ENCODE results near the gene ACTN3.

Gene ACTN3

DNA sequence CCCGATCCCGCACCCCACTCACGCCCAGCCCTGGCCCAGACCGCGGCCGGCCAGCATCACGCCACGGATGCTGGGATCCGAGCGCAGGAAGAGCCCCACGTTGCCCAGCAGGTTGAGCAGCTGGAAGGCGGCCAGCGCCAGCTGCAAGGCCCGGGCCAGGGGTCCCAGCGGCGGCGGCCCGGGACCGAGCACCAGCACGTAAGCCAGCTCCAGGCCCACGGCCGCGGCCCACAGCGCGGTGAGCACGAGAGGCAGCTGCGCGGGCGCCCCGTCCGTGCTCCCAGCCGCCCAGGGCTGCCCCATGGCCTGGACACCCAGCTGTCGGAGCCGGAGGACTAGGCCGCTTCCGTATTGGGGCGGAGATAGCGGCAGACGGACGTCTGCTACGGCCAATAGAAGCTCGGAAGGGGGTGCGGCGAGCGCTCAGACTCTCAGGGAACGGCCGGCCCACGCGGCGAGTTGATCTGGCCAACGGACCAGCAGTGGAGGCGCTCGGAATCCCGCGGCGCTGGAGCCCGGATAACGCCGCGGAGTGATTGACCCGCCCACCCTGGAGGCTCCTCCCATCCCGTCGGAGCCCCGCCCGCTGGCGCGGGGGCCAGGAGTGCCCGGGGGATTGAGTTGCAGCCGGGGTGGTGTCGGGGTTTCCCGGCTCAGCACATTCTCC, 869 bp upstream of the ACTN3 start, which contains the start of gene ZDHHC24:
TSS of gene ZDHHC24 (minus strand) at position 348 of the 667 bp plus-strand sequence. CDS start at position 303, 45 bp downstream.
- DNase-seq, result peak; percentile 98

DNA sequence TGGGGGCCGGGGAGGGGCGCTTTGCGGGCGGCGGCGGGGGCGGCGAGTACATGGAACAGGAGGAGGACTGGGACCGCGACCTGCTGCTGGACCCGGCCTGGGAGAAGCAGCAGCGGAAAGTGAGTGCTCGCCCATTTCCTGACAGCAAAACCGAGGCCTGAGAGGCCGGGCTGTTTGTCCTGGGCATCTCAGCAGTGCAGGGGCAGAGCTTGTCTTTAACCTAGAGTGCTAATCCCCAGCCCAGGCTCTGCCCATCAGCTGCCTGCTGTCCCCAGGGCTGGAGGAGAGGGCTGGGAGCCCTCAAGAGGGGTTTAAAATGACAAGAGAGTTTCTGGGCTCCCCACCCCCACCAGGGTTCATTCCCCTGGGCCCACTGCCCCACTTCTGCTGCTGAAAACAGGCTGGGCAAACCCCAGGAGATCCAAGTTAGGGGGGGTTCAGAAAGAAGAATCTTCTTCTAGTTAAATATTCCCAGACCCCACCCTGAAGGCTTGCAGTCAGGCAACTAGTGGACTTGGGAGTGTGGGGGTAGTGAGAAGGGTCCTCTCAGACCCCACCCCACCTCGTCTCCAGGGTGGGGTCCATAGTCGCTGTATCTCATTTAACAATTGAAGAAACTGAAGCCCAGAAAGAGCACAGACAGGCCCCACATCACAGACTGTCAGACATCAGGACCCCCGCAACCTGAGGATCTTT, 411 bp downstream of the ACTN3 start:
- no peak for DNase-seq

DNA sequence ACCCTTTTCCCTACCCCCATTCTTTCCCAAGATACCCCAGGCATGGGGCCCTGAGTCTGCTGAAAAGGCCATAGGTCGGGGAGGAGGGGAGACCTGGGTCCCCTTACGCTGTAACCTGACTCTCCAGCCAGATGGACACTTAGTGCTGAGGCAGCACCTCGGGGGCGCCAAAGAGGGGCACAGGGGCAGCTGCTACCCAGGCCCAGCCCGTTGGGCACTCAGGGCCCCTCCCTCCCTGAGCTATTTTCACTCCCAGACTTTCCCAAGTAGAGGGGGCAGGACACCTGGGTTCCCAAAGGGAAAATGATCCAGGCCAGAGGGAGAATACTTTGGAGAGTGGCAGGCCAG, 933 bp downstream of the ACTN3 start:
- DNase-seq, result no peak

DNA sequence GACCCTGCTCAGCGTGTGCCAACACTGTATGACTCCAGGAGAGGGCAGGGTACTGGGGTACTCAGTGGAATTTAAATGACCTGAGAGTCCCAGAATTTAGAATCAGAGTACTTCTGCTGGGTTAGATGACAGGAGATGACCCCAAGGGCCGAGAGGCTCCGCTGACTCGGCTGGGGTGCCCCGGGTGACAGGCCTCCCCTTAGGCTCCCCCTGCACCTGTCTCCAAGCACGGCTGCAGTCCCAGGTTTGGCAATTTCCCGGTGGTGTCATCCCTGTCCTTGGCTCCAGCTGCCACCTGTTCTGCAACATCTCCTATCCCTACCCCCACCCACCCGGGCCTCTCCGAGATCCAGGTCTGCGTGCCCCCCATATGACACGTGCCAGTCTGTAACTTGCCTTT, 1.3 kb downstream of the ACTN3 start:
- no peak for DNase-seq

DNA sequence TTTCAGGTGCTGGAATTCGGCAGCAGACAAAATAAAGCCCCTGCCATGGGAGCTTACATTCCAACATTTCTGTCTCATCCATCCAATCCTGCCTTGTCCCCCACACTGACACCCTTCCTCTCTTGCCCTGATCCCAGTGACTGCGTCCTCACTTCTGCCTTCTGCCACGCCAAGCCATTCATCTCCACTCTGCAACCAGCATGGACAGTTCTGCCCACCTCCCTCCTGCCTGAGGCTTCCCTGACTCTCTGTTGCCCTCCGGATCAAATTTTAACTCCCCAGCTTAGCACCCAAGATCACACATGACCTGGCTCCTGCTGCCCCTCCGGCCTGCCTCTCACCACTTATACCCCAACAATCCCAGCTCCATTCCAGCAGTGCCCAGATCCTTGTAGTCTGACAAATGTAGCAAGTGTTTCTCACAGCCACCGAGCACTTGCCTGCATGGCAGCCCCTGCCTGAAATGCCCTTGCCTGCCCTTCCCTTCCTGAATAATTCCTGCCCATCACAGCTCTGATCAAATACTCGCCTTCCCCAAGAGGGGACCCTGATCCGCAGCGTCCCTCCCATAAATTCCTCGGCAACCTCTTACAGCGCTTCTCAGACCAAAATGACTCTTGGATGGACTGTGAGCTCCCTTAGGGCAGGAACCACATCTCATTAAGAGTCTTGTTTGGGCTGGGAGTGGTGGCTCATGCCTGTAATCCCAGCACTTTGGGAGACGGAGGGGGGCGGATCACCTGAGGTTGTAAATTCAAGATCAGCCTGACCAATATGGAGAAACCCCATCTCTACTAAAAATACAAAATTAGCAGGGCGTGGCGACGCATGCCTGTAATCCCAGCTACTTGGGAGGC, 2.3 kb downstream of the ACTN3 start:
- DNase-seq, result no peak

DNA sequence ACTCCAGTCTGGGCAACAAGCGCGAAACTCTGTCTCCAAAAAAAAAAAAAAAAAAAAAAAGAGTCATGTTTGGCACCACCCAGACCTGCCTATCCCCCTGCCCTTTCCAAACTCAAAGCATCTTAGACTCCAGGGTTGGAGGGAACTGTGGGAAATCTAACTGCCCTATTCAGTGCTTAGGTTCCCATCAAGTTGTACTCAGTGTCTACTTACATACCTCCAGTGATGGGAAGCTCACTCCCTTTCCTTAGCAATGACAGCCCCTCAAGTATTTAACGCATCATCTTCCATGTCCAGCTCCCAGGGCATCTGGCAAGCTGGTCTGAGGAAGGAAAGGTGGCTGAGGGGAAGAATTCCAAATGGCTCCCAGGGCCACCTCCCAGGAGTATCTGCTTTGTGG, 3.0 kb downstream of the ACTN3 start:
- no peak for DNase-seq

DNA sequence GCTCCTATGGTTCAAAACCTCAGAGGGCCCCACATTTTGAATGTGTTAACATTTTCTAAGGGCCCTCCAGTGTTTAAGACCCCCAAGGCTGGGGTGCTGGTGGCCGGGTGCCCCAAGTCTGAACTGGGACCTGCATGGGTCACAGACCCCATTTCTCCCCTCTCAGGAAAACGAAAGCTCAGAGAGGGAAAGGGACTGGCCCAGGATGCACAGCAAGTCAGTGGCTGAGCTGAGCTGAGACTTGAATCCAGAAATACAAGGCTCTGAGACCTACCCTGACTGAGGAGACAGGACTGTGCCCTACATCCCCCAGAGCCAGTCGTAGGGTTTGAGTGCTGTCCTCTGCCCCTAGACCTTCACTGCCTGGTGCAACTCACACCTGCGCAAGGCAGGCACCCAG, 4.2 kb downstream of the ACTN3 start:
- no peak for DNase-seq

DNA sequence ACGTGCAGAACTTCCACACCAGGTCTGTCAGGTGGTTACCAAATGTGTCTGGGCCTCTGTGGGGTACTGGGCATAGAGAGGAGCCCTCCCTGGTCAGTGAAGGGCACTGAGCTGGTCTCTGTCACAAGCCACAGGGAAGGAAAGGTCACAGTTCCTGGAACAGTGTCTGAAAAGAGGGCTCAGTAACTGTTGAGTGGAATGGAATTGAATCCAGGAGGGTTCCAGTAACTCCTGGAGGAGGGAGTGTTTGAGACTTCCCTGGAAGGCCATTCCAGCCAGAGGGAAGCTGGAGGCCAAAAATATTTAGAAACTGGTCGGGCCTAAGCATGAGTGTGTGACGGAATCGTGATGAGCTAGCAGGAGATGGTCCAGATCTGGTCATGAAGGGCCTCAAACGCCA, 7.9 kb downstream of the ACTN3 start:
- DNase-seq, result no peak

DNA sequence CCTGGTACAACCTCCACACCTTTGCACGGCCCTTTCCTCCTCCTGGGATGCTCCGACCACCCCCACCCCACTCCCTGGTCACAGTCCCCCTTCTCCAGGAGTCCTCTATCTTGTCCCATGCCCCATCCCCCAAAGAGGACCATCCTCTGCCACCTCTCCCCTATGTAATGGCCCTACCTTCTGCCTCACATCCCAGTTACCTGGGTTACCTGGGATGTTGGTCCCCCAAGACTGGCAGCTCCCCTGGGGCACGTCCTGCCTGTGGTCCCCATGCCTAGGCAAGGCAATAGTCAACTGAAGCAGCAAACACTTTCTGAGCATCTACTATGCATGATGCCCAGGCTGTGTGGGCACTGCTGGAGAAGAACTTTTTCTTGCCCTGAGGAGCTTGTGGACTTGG, 8.7 kb downstream of the ACTN3 start:
- DNase-seq, result no peak

DNA sequence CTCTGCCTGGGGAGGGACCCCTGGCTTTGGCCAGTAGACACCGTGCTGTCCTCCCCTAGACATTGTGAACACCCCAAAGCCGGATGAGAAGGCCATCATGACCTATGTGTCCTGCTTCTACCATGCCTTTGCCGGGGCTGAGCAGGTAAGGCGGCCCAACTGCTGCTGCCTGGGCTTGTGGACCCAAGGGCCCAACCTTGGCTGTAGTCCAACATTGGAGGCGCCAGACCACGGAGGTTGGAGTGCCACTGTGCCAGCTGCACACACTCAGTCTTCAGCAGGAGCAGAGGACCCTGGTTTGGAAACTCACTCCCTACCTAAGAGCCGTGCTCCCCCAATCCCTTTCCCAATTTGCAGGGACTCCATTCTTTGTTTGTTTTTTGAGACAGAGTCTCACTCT, 9.4 kb downstream of the ACTN3 start:
- DNase-seq, result no peak

DNA sequence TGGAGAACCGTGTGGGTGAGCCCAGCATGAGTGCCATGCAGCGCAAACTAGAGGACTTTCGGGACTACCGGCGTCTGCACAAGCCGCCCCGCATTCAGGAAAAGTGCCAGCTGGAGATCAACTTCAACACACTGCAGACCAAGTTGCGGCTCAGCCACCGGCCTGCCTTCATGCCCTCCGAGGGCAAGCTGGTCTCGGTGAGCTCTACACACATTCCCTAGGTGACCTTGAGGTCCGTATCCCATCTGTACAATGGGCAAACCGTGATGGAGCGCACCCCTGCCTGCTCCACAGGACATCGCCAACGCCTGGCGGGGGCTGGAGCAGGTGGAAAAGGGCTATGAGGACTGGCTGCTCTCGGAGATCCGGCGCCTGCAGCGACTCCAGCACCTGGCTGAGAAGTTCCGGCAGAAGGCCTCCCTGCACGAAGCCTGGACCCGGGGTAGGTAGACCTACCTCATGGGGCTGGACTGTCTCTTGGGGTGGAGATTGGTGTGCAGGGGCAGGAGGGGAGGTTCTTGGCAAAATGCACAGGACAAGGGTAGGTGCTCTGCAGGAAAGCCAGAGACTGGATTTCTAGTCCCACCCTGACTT, 11.1 kb downstream of the ACTN3 start:
- DNase-seq, result no peak

DNA sequence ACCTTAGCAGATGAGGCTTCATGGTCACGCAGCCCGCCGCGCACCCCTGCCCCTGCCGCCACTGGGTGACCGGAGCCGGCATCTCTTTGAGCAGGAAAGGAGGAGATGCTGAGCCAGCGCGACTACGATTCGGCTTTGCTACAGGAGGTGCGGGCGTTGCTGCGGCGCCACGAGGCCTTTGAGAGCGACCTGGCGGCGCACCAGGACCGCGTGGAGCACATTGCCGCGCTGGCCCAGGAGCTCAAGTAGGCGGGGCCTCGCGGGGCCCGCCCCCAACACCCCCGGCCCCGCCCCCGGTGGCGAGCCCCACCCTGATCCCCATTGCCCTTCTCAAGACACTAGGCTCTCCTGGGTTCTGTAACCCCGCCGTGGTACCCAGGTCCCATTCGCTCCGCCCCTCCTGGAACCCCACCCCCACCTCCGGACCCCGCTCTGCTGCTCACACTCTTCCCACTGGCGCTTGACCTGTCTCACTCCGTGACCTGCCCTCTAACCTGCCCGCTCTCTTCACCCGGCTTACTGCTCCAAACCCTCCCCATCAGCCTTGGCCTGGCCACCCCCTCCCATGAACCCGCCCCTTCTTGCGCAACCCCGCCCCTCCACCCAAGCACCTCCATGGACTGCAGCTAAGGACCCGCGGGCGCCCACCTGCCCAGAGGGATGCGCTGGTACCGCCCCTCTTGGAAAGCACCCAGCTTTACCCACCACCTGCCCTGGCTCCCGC, 12.6 kb downstream of the ACTN3 start:
- DNase-seq, result peak; percentile 15

DNA sequence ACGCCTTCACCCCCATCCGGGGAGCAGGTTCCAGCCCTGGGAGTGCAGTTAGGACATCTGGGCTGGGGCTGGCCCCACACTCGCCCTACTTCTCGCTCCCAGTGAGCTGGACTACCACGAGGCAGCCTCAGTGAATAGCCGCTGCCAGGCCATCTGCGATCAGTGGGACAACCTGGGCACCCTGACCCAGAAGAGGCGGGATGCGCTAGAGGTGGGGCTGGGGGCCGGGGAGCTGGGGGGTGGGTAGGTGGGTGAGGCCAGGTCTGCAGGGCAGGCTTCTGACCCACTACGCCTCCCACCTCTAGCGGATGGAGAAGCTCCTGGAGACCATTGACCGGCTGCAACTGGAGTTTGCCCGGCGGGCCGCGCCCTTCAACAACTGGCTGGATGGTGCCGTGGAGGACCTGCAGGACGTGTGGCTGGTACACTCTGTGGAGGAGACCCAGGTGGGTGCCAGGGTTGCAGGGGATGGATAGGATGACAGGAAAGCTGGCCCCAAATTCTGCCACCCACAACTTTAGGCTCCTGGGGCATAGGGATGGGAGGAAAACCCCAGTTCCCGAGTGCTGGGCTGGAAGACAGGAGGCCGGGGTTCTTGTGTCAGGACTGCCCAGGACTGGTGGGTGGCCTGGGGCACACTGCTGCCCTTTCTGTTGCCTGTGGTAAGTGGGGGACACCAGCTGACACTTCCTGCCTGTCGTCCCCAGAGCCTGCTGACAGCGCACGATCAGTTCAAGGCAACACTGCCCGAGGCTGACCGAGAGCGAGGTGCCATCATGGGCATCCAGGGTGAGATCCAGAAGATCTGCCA, 13.4 kb downstream of the ACTN3 start:
- DNase-seq, result no peak

DNA sequence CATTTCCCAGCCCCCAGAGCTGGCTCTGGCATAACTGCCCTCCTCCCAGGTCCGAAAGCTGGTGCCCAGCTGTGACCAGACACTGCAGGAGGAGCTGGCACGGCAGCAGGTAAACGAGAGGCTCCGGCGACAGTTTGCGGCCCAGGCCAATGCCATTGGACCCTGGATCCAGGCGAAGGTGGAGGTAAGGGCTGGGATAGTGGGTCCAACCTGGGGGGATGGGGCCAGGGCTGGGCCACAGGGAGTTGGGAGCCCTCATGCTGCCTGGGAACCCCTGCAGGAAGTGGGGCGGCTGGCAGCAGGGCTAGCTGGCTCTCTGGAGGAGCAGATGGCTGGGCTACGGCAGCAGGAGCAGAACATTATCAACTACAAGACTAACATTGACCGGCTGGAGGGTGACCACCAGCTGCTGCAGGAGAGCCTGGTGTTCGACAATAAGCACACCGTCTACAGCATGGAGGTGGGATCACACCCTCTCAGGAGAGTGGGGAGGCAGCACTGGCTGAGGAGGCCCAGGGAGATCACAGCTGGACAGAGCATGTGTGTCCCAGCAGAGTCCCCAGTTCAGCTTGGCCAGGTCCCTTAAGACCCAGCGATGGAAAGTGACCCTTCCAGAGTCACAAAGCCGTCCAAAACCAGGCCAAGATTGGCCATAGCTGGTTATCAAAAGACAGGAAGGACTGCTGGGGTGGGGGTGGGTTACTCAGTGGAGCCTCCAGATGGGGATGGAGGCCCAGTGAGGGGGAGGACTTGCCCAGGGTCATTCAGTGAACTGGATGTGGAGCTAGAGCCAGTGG, 14.7 kb downstream of the ACTN3 start:
- no peak for DNase-seq

DNA sequence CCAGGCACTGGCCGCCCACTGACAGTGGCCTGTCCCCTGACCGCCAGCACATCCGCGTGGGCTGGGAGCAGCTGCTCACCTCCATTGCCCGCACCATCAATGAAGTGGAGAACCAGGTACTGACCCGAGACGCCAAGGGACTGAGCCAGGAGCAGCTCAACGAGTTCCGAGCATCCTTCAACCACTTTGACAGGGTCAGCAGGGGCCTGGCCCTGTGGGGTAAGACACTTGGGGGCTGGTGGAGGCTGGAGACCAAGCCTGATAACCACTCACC, 15.2 kb downstream of the ACTN3 start:
- no peak for DNase-seq

DNA sequence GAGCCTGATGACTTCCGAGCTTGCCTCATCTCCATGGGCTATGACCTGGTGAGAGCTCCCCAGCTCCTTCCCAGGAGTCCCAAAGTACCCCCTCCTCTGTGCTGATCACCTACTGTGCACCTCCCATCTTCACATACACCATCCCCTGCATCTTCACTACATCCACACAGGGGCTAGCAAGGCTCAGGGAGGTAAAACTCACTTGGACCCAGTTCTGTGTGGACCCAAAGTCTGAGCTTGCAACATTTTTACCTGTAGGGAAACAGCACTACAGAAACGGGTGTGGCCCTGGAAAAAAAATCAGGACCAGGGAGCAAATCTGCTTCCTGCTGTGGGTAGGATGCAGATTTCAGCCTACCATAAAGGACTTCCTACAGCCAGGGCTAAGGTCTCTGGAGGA, 15.6 kb downstream of the ACTN3 start:
- DNase-seq, result no peak

DNA sequence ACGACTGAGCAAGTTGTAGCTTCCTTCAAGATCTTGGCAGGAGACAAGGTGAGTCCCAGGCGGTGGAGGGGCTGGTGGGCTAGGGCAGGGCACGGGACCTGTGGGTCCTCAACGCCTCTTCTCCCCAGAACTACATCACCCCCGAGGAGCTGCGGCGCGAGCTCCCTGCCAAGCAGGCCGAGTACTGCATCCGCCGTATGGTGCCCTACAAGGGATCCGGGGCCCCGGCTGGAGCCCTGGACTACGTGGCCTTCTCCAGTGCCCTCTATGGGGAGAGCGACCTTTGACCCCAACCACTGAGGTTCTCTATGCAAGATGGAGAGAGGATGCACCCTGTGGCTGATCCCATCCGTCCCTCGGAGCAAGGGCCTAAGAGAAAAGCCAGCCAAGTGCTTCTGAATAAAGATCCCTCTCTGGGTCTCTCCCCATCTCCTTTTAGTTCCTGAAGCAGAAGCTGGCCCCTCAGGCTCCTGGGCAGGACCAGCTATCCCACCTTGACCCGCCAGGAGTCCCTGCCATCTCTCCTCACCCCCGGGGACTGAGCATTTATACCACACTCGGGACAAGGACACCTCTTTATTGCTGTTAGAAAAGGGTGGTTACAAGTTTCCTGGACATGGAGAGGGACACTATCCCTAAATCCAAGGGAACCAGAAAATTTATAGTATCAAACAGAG, 16.3 kb downstream of the ACTN3 start:
- no peak for DNase-seq

DNA sequence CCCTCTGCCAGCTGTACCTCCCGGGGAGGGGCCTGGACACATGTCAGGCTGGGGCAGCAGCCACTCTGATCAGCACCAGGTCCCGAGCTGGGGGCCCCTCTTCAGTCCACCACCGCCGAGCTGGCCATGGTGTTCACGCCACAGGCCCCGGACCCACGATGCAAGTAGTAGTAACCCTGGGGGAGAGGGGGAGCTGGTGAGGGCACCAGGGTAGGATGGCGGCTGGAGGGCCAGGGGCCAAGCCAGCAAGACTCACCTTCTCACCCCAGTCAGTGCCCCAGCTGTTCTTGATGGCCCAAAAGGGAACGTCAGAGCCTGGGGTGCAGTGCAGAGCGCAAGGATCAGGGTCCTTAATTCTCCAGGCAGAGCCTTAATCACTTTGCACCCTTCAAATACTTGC, 17.1 kb downstream of the ACTN3 start:
- no peak for DNase-seq

DNA sequence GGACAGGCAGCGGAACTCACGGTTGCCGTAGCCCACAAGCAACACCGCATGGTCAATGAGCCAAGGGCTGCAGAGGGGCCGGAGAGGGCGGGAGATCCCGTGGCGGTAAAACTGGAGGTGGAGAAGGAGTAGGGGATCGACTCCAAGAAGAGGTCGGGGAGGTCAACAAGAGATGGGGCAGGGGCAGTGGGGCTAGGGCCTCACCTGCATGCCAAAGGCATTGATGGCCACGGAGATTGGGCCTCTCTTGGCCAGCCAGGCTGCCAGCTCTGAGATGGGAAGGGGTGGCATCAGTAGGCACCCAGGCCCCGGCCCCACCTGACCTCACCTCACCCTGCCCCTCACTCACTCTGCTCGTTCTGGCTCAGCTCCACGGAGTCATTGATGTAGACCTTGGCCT, 17.8 kb downstream of the ACTN3 start:
- DNase-seq, result no peak

DNA sequence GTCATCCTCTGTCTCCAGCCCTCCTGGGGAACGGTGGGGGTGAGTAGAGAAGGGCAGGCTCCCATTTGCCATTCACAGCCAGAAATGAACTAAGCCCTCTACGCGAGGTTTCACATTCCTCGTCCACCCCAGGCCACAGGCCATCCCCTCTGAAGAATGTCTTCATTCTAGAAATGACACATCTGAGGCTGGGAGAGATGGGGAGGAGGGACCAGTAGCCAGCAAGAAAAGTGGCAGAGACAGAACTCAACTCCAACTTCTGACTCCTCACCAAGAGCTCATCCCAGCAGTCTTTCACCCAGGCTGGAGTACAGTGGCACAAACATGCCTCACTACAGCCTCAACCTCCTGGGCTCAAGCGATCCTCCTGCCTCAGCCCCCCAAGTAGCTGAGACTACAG, 18.3 kb downstream of the ACTN3 start:
- no peak for DNase-seq

DNA sequence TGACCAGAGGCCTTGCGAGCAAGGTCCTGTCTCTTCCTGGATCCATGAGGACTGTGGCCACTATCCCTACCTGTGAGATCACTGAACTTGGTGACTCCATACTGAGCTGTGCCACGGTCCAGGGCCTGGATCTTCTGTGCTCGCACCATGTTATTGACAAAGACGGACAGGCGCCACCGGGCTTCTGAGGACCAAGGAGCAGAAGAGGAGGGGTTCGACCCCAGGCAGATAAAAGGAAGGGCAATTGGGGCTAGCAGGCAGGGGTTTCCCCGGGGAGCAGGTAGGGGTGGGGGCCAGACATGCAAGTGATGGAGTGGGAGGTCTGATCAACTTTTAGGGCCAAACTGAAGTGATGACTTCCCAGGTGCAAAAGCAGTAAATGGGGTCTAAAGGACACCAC, 19.5 kb downstream of the ACTN3 start:
- DNase-seq, result no peak
